HG03575 (cell line): Measurements from ENCODE around the gene SIRT3.
"Not testable (repeated sequence)": the region's sequence is repeated elsewhere in the genome, so short reads cannot be mapped to it uniquely, and the experiment has no call there.

Experiments used
- ATAC-seq: cut with Tn5 transposase; IDR thresholded peaks from one replicate; pipeline ENCODE4 v1.9.1; 2021; ENCODE audit not compliant: unreplicated experiment, insufficient number of reproducible peaks, low FRiP score; ENCODE audit errors: extremely low read depth

SIRT3 gene

DNA sequence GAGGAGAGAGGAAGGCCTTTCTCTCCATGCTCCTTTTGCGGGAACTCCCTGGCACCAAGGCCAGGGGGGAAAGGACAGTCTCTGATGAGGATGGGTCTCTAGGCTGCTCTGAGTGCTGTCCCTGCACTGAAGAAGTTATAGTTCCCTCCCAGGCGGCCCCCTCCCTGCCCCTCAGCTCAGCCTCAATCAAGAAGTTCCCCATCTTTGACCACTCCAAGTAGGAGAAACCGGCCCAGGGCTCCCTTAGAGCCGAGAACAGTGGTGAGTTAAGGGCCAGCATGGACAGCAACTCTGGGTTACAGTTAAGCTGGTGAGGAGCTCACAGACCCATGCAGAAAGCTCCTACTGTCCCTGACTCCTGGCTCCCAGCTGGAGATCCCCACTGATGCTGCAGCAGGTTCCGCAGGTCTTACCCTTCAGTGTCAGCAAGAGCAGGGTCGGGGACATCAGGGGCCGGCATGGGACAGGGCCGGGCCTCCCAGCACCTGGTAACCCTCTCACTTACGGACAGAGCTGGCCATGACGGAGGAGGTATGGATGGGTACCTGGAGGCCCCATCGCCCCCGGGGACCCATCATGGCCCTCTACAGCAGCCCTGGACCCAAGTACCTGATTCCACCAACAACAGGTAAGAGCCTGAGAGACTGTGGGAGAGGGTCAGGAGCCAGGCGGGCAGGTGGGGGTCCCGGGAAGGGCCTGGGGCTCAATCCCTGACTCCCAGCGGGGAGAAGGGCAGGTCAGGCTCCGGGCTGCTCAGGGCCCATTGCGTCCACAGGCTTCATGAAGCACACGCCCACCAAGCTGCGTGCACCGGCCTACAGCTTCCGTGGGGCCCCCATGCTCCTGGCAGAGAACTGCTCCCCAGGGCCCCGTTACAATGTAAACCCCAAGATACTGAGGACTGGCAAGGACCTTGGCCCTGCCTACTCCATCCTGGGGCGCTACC, 39.1 kb downstream of the SIRT3 start:
- no peak for ATAC-seq

DNA sequence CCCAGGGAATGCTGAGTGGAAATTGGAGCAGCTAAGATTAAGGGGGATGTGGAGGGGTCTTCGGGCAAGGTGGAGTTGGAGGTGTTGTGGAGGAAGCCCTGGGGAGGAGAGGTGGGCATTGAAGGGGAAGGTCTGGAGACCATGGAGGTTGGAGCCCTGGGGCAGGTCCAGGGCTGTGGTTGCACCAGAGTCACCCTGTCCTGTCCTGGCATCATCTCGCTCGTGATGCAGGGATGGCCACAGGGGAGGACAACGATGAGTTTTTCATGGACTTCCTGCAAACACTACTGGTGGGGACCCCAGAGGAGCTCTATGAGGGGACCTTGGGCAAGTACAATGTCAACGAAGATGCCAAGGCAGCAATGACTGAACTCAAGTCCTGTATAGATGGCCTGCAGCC, 42.7 kb downstream of the SIRT3 start:
- ATAC-seq = not testable (repeated sequence)

DNA sequence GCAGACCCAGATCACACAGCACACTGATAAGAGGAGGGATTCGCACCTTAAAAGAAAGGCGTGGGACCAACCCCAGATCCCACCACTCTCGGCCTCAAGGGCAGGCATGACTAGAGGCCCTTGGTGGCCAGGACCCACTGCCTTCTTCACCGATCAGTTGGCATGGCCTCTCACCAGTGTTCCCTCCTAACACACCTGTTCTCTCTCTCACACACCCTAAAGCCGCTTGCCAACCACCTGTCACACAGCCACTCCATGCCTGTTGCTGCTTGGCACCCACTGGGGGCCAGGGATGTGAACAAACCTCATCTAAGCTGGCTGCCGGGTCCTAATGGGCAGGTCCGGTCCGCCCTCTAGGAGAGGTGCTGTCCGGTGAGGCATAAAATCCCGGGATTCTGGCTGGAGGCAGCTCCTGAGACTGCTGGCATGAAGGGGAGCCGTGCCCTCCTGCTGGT, 43.4 kb downstream of the SIRT3 start, which contains the start of gene SCGB1C1:
Gene SCGB1C1 (plus strand): TSS at position 405 of the 455 bp plus-strand sequence. CDS start 22 bp downstream, at position 427.
- ATAC-seq = not testable (repeated sequence)

DNA sequence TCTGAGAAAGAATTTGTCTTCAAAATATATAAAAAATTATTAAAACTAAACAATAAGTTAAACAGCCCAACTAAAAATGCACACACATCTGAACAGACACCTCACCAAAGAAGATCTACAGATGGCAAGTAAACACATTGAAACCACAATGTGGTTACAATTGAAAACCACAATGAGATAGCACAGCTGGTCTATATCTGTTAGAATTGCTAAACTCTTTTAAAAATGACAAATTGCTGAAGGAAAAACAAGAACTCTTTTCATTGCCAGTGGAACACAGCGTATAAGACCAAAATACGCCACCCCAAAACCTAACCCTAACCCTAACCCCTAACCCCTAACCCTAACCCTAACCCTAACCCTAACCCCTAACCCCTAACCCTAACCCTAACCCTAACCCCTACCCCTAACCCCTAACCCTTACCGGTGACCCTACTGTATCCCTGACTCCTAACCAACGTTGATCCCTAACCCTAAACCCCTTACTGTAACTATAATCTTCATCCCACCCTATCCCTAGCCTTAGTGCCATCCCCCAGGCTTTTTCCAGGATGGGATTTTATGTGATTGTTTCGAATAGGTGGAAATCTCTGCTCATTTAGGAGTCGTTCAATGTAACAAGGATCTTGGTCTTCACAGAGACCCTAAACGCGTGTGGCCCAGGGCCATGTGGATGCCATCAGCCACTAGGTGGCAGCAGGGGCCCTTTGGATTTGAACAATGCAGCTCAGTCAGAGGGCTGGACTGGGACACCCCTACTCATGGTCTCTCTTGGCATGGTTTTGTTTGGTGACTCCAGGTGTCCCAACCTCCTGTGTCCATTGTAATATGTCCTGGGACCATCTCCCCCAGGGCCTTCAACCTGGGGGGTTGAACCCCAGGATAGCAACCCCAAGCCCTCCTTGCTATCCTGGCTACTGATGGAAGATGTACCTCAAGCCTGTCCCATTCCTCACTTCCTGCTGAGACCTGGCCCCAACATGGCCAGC, 44.4 kb downstream of the SIRT3 start:
- not testable (repeated sequence) for ATAC-seq

DNA sequence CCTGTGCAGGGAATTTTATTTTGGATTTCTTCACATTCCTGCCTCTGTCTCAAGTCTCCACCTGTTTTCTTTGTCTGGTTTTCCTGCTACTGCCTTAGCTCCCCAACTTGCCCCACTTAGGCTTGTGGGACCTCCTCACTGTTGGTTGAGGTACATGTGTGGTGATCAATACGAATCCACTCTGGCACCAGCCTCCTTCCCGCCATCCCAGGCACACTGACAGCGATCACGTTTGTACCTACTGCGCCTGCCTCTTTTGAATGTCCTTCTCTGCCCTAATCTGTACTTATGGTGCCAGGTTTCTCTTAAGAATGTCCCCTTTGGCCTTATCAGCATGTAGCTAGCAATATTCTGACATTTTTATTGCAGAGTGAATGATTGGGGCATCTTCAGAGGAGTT, 45.6 kb downstream of the SIRT3 start:
- not testable (repeated sequence) for ATAC-seq

DNA sequence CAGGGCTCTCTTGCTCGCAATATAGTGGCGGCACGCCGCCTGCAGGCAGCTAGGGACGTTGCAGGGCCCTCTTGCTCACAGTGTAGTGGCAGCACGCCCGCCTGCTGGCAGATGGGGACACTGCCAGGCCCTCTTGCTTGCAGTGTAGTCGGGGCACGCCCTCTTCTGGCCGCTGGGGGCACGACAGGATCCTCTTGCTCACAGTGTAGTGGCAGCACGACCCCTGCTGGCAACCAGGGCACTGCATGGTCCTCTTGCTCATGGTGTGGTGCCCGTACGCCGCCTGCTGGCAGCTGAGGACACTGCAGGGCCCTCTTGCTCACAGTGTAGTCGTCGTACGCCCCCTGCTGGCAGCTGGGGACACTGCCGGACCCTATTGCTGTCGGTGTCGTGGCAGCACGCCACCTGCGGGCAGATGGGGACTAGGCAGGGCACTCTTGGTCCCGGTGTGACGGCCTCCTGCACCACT, 46.3 kb downstream of the SIRT3 start:
- ATAC-seq = not testable (repeated sequence)

- ATAC-seq = not testable (repeated sequence)
Observed at GRCh38 chr11:189200-189783, 46.9 kb downstream of the SIRT3 start.

- ATAC-seq = not testable (repeated sequence)
Observed at GRCh38 chr11:180242-180641, 55.9 kb downstream of the SIRT3 start.
